DND-41 (cell line): Measurements from ENCODE around the gene NAMPT.

Experiments
- ATAC-seq: fragments of 200-7000 bp; cut with Tn5 transposase; 3 replicates; pipeline ENCODE4 v1.9.1; 2021; ENCODE audit warnings: low read depth; ENCODE audit not compliant: insufficient read depth
- DNase-seq: peaks from one replicate; pipeline ENCODE4 v3.0.0-alpha.2; 2020
- H2AFZ ChIP-seq: 2 replicates; pipeline ENCODE4 v1.6.0; 2012; ENCODE audit warnings: low read depth, low read length
- H3K27ac ChIP-seq: 2 replicates; pipeline ENCODE4 v1.5.1; 2012; ENCODE audit warnings: low read length, inconsistent platforms
- H3K27me3 ChIP-seq: fragments of 200-600 bp; sonication (generic); 2 replicates; pipeline ENCODE4 v1.6.0; 2012; ENCODE audit warnings: low read length, mild to moderate bottlenecking, inconsistent platforms; ENCODE audit not compliant: insufficient read depth, poor library complexity
- H3K36me3 ChIP-seq: 2 replicates; pipeline ENCODE4 v1.5.1; 2012; ENCODE audit warnings: low read length, inconsistent platforms; ENCODE audit not compliant: insufficient read depth
- H3K4me1 ChIP-seq: 2 replicates; pipeline ENCODE4 v1.5.1; 2012; ENCODE audit warnings: mild to moderate bottlenecking, low read length; ENCODE audit not compliant: insufficient read depth
- H3K4me2 ChIP-seq: 2 replicates; pipeline ENCODE4 v1.6.0; 2012; ENCODE audit warnings: mild to moderate bottlenecking, moderate library complexity, low read length, inconsistent platforms; ENCODE audit not compliant: insufficient read depth
- H3K4me3 ChIP-seq, 2 experiments: fragments of 200-600 bp in 1 of 2; shearing (Covaris generic) in 1 of 2; 2 replicates each; pipeline ENCODE4 v1.5.1; 2012 to 2016; ENCODE audit warnings: inconsistent platforms in 2 of 2, low read length in 2 of 2, mild to moderate bottlenecking in 2 of 2, low read depth in 1 of 2, moderate library complexity in 1 of 2
- H3K79me2 ChIP-seq: 2 replicates; pipeline ENCODE4 v1.6.0; 2012; ENCODE audit warnings: low read length, inconsistent platforms; ENCODE audit not compliant: insufficient read depth
- H3K9ac ChIP-seq: 2 replicates; pipeline ENCODE4 v1.6.0; 2012; ENCODE audit warnings: low read depth, mild to moderate bottlenecking, inconsistent platforms, low read length, moderate library complexity
- H3K9me3 ChIP-seq: 2 replicates; pipeline ENCODE4 v1.5.1; 2012; ENCODE audit warnings: low read length, moderate library complexity, mild to moderate bottlenecking, inconsistent platforms; ENCODE audit not compliant: insufficient read depth, severe bottlenecking
- H4K20me1 ChIP-seq: 2 replicates; pipeline ENCODE4 v1.6.0; 2012; ENCODE audit warnings: low read length; ENCODE audit not compliant: insufficient read depth
- CTCF ChIP-seq: IDR thresholded peaks from 2 replicates; pipeline ENCODE4 v1.5.1; 2012; ENCODE audit warnings: borderline replicate concordance, low read length, moderate library complexity, mild to moderate bottlenecking; ENCODE audit not compliant: poor library complexity, severe bottlenecking; ENCODE audit errors: extremely low read depth
- EZH2 ChIP-seq: IDR thresholded peaks from 3 replicates; pipeline ENCODE4 v1.6.1; 2012; ENCODE audit warnings: borderline replicate concordance, low read depth, mild to moderate bottlenecking, moderate library complexity, low read length, inconsistent platforms; ENCODE audit not compliant: severe bottlenecking

Gene NAMPT

GRCh38 chr7:106316947-106317346, 32.2 kb upstream of the NAMPT start:
- Histone ChIP-seq H3K4me3 (no peak overlapping the region), H3K9me3 (no peaks in the 10 kb centered on the region), H3K36me3 (no peaks in the 10 kb centered on the region), H3K4me2 (no peak overlapping the region), H4K20me1 (no peaks in the 10 kb centered on the region), H3K9ac (no peak overlapping the region), H3K4me1 (no peaks in the 10 kb centered on the region), H3K27ac (no peak overlapping the region), H3K79me2 (no peaks in the 10 kb centered on the region), H2AFZ (no peak overlapping the region), H3K27me3 (peaks cover 5% of the 10 kb centered on the region)
- DNase-seq (no peak), ATAC-seq (no peak)
- TF ChIP-seq CTCF (no peak), EZH2 (no peak)

GRCh38 chr7:106314875-106315274, 30.1 kb upstream of the NAMPT start:
- H3K4me3 ChIP-seq, result no peak overlapping the region
- H4K20me1 ChIP-seq, result no peaks in the 10 kb centered on the region
- no peaks in the 10 kb centered on the region for H3K79me2 ChIP-seq
- H2AFZ ChIP-seq, result no peak overlapping the region
- H3K4me2 ChIP-seq, result no peak overlapping the region
- no peak overlapping the region for H3K9ac ChIP-seq
- TF ChIP-seq EZH2 (no peak), CTCF (no peak)
- H3K4me1 ChIP-seq, result no peaks in the 10 kb centered on the region
- H3K9me3 ChIP-seq, result no peaks in the 10 kb centered on the region
- no peaks in the 10 kb centered on the region for H3K36me3 ChIP-seq
- no peak for ATAC-seq
- H3K27me3 ChIP-seq, result peaks cover 8% of the 10 kb centered on the region
- DNase-seq, result no peak
- no peak overlapping the region for H3K27ac ChIP-seq

- Histone ChIP-seq H3K27ac (no peak overlapping the region), H2AFZ (no peak overlapping the region), H3K4me2 (no peak overlapping the region), H4K20me1 (no peaks in the 10 kb centered on the region), H3K9me3 (no peaks in the 10 kb centered on the region), H3K36me3 (no peaks in the 10 kb centered on the region), H3K79me2 (no peaks in the 10 kb centered on the region), H3K9ac (no peak overlapping the region), H3K4me1 (no peaks in the 10 kb centered on the region), H3K27me3 (peaks cover 8% of the 10 kb centered on the region), H3K4me3 (no peak overlapping the region)
- ATAC-seq (no peak), DNase-seq (no peak)
- TF ChIP-seq CTCF, result no peak
- TF ChIP-seq EZH2, result no peak
Measured at GRCh38 chr7:106313966-106314365, 29.2 kb upstream of the NAMPT start.

- H3K36me3 ChIP-seq, result no peaks in the 10 kb centered on the region
- no peak overlapping the region for H3K4me2 ChIP-seq
- H3K9me3 ChIP-seq, result no peaks in the 10 kb centered on the region
- H3K79me2 ChIP-seq, result no peaks in the 10 kb centered on the region
- no peak overlapping the region for H3K27ac ChIP-seq
- ATAC-seq, result no peak
- H3K4me3 ChIP-seq, result no peak overlapping the region
- DNase-seq, result no peak
- H3K27me3 ChIP-seq, result peaks cover 8% of the 10 kb centered on the region
- no peaks in the 10 kb centered on the region for H4K20me1 ChIP-seq
- H3K4me1 ChIP-seq, result no peaks in the 10 kb centered on the region
- TF ChIP-seq EZH2 (no peak), CTCF (no peak)
- no peak overlapping the region for H3K9ac ChIP-seq
- H2AFZ ChIP-seq, result no peak overlapping the region
Measured at GRCh38 chr7:106313456-106313901, 28.7 kb upstream of the NAMPT start.
